SHP77 (cell line): Measurements from ENCODE around the gene RAB3IL1.
"Not testable (repeated sequence)": the region's sequence is repeated elsewhere in the genome, so short reads cannot be mapped to it uniquely, and the experiment has no call there.

Experiments used
- DNase-seq, 2 experiments: peaks; one replicate each; lab custom pipeline; 2025; lab: John Stamatoyannopoulos, UW

The RAB3IL1 gene

DNA sequence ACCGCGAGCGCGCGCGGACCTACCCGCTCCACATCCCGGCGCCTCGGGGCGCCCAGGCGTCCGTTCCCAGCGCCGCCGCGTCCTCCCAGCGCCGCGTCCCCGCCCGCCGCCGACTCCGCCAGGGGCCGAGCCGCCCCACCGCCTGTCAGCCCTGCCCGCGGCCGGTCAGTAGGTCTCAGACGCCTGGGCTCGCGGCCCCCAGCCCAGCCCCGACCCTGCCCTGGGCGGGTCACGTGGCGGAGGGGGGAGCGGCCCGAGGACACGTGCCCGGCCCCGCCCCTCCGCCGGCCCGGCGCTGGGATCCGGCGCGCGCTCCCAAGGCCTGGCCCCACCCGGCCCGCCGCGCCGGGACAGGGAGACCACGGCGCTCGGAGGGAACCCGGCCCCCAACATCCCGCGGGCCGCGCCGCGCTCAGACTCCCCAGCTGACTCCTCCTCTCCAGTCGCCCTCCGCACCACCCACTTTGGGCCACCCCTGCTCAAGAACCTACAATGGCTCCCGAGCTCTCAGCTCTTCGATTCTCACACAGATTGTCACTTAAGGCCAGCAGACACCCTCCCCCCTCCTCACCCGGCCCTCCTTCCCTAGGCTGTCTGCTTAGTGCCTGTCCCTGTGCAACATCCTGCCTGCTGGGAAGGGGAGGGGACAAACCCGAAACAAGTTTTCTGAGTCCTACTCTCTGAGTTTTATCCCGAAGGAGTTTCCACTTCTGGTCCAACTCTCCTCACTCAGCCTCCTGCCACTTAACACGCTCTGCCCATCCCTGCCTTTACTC is at the start of gene RAB3IL1:
Gene RAB3IL1 (minus strand): TSS at position 233 of the 776 bp plus-strand sequence. CDS start 199 bp downstream, at position 34.
- no peak for DNase-seq

DNA sequence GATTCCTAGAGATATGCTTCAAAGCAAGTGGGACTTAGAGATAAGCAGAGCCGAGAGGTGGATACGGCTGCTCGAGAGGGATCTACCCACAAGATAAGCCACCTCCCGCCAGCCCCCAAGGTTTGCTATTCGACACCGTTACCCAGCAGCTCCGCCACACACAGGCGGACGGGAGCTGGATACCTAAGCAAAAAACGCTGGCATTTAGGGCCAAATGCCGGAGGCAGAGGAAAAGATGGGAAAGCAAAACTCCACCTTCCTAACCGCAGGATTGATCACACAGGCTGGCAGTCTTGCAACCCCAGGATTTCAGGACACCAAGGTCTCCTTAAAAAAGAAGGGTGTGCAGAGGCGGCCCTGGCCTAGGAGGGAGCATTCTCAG is 49.4 kb upstream of the RAB3IL1 start:
- no peak for DNase-seq

GRCh38 chr11:61964666-61965271 is 47.4 kb upstream of the RAB3IL1 start:
- DNase-seq = not testable (repeated sequence)

DNA sequence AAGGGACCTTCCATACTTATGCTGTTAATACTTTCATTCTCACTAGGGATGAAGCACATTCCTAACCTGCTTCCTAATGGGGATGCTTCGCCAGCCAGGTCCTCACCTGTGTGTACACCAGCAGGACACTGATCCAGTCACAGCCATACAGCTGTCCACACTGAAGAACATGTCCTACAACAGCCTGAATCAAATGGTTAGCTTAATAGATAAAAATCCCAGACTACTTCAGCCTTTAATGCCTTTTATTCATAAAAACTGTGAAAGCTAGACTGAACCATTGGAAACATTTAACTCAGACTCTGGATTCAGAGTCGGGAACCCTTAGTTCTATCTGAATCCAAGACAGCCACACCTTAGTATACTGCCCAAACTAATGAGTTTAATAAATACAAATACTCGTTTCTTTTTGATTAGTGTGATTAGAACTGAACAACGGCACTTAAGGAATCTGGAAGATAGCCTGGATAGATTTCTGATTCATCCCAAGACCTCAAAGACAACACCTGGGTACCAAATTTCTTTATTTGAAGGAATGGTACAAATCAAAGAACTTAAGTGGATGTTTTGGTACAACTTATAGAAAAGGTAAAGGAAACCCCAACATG is 46.8 kb upstream of the RAB3IL1 start:
- DNase-seq = no peak

- DNase-seq = no peak
Measured at GRCh38 chr11:61963282-61964057, 46.1 kb upstream of the RAB3IL1 start.

DNA sequence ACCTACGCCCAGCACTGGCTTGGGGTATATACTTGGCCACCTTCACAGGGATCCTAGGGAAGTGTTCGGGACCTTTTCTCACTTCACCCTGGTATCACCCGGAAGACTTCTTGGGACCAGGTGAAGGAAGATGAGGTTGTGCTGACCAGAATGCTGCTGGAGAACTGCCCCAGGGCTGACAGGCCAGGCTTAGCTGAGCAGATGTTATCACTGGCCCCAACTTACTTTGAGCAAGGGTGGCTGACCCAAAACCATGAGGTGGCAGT is 45.6 kb upstream of the RAB3IL1 start:
- DNase-seq = no peak

DNA sequence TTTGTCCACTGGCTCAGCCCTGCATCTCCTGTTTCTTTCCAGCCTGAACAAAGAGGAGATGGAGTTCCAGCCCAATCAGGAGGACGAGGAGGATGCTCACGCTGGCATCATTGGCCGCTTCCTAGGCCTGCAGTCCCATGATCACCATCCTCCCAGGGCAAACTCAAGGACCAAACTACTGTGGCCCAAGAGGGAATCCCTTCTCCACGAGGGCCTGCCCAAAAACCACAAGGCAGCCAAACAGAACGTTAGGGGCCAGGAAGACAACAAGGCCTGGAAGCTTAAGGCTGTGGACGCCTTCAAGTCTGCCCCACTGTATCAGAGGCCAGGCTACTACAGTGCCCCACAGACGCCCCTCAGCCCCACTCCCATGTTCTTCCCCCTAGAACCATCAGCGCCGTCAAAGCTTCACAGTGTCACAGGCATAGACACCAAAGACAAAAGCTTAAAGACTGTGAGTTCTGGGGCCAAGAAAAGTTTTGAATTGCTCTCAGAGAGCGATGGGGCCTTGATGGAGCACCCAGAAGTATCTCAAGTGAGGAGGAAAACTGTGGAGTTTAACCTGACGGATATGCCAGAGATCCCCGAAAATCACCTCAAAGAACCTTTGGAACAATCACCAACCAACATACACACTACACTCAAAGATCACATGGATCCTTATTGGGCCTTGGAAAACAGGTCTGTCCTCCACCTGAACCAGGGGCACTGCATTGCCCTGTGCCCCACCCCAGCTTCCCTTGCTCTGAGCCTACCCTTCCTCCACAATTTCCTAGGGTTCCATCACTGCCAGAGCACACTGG is 45.0 kb upstream of the RAB3IL1 start:
- no peak for DNase-seq

DNA sequence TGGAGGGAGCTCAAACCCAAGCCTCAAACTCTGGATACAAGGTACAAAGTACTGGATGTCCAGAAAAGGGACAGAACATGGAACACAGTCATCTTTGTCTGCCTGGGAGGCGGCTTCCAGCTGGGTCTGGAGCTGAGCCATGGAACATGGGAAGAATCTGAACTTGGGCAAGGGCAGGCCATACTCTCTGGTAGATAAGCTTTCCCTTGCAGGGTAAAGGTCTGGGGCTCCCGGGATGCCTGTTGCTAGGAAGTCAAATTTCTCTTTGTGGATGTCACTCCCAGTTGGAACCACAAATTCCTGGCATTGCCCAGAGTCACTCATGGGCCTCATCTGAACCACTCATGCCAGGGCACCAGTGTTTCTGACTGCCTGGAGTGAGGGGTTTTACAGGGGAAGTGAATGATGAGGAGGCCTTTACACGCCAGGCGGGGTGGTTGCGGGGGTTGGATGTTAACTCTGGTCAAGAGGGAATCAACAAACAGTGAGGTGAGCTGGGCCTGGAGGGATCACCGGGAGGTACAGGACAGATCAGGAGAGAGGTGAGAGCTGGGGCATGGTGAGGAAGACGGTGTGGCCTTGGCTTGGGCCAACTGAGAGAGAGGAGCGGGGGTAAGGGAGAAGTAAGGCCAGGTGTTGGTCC is 44.3 kb upstream of the RAB3IL1 start:
- no peak for DNase-seq

DNA sequence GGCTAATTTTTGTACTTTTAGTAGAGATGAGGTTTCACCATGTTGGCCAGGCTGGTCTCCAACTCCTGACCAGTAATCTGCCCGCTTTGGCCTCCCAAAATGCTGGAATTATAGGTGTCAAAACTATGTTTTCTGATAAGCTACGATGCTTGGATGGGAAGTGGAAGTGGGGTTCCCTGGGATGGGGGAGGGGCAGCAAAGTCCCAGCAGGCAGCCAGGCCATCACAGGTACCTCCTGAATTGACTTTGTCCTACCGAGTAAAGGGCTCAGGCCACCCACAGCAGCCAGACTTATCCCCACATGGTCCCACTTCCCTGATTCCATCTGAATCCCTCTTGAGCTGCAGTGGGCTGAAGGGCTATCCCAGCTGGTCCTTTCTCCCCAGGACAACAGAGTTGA is 43.2 kb upstream of the RAB3IL1 start:
- no peak for DNase-seq

DNA sequence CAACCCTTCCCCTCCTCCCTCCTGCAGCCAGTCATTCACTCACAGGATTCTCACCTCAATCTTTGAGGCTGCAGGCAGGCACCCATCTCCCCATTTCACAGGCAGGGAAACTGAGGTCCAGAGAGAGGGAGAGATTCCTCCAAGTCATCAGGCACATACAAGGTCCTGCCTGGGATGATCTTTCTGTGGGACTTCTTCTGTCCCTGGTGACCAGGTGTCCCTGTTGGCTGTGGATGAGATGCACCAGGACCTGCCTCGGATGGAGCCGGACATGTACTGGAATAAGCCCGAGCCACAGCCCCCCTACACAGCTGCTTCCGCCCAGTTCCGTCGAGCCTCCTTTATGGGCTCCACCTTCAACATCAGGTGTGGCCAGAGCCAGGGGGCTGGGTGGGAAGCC is 42.3 kb upstream of the RAB3IL1 start:
- DNase-seq = no peak

DNA sequence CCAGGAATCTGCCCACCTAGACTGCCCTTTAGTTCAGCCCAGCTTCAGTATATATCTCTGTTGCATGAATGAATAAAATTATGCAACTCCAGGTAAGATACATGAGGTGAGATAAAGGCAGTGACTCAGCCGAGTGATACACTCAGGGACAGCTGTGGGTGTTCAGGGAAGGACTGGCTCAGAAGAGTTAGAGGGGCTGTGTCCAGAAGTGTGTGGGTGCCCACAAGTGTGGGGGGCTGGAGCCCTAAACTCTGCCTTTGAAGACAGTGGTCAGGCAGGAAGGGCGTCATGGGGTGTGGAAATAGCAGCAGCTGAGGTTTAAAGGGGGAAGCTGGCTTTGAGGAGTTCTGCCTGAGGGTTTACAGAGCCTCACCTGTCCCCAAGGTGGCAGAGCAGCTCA is 41.7 kb upstream of the RAB3IL1 start:
- DNase-seq = no peak

DNA sequence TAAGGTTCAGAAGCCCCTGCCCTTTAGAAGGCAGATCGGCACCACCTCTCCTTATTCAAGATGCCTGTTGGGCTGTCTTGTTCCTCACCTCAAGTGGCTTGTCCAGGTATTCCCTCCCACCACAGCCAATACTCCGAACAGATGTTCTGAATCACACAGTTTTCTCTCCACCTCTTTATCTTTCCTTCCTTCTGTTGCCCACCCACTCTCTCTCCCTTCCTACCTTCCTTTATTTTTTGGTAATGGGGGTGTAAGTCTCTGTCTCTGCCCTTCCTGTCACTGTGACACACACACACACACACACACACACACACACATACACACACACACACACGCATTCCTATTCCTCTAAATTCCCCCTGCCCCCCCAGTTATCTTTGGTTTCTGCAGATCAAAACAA is 41.2 kb upstream of the RAB3IL1 start:
- DNase-seq = no peak

DNA sequence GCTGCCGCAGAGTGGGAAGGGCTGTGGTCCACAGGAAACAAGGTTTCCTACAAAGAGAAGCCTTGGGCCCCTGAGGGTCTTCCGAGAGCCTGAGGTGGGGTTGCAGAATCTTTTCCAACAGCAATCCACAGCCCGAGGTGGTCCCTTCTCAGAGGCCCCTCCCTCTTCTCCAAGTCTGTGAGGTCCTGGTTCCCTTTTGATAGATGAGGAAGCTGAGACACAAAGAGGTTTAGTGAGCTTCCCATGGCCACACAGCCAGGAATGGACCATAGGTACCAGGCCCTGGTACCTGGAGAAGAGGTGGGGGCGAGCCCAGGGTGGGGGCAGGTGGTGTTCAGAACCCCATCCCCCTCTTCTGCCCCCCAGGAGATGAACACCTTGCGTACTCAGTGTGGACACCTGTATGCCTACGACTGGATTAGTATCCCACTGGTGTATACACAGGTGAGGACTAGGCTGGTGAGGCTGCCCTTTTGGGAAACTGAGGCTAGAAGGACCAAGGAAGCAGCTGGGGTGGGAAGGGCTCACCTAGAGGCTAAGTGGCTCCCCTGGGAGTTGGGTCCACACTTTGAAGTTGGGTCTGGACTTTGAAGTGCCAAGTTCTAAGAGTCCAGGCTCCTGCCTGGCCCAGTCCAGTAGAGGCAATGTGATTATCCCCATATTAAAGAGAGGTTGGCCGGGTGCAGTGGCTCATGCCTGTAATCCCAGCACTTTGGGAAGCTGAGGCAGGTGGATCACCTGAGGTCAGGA is 39.8 kb upstream of the RAB3IL1 start:
- no peak for DNase-seq

DNA sequence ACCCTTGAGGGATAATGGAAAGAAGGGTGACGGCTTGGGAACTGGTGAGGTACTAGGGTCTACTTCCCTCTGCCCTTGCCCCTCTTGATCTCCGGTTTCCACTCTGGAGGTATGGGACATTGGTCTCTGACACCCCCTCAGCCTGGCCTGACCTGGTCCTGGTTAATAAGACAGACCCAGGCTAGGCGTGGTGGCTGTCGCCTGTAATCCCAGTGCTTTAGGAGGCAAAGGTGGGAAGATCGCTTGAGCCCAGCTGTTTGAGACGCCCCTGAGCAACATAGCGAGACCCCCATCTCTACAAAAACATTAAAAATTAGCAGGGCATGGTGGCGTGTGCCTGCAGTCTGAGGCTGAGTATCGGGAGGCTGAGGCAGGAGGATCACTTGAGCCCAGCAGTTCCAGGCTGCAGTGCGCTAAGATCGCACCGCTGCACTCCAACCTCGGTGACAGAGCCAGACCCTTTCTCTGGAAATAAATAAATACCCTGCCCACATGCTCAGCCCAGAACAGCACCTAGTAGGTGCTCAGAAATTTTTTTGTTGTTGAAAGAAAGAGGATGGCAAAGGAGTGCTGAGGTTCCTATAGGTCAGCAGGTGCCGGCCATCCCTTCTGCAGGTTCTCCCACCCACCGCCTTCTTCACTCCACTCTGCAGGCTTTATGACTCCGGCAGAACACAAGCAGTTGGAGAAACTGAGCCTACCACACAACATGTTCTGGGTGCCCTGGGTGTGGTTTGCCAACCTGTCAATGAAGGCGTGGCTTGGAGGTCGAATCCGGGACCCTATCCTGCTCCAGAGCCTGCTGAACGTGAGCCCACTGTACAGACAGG is 39.0 kb upstream of the RAB3IL1 start:
- DNase-seq = no peak

DNA sequence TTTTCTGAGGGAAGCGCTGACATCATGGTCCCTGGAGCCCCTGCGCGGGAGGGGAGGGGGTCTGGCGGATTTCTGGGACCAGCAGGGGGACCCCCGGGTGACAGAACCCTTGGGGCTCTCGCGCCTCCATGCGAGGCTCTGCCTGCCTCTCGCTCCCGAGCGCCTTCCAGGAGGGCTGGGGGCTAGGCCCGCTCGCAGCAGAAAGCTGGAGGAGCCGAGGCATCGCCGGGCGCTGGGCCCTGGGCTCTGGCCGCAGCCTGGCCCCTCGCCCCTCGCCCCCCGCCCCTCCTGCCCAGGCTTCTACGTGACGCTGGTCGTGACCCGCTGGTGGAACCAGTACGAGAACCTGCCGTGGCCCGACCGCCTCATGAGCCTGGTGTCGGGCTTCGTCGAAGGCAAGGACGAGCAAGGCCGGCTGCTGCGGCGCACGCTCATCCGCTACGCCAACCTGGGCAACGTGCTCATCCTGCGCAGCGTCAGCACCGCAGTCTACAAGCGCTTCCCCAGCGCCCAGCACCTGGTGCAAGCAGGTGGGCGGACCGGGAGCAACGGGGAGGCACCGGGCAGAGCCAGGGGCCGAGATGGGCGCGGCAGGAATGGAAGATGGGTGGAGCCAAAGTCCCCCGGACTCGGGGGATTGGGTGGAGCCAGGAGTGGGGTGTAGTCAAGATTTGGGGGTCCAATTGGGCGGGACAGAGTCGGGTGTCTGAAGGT is 38.2 kb upstream of the RAB3IL1 start:
- DNase-seq = no peak

GRCh38 chr11:61954851-61955421 is 37.6 kb upstream of the RAB3IL1 start:
- DNase-seq = no peak

DNA sequence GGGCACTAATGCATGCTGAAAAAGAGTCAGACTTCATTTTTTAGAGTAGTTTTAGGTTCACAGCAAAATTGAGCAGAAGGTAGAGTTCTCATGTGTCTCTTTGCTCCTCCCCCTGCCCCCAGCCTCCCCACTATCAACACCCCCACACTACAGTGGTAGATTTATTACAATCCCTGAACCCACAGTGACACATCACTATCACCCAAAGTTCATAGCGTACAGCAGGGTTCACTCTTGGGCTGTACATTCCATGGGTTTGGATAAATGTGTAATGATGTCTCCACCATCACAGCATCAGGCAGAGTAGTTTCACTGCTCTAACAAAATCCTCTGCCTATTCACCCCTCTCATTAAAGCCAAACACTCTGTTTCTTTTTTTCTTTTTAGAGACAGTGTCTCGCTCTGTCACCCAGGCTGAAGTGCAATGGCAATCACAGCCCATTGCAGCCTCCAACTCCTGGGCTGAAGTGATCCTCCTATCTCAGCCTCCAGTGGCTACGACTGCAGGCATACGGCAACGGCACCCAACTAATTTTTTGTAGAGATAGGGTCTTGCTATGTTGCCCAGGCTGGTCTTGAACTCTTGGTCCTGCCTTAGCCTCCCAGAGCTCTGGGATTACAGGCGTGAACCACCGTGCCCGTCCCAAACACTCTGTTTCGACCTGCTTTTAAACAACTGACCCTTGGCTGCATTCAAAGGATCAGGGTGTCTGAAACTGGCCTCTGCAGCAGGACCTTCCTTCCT is 36.9 kb upstream of the RAB3IL1 start:
- no peak for DNase-seq

DNA sequence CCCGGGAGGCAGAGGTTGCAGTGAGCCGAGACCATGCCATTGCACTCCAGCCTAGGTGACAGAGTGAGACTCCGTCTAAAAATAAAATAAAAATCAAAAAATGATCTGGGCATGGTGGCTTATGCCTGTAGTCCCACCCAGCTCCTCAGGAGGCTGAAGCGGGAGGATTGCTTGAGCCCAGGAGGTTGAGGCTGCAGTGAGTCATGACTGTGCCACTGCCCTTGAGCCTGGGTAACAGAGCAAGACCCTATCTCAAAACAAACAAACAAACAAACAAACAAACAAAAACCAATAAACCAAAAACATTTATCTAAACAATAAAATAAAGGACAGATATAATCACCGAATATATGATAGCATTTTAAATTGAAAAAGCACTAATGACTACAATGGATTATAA is 36.3 kb upstream of the RAB3IL1 start:
- DNase-seq = not testable (repeated sequence)
